HG03571 (cell line): Measurements from ENCODE around the gene TMEM63C.

ENCODE experiments used
- ATAC-seq: cut with Tn5 transposase; IDR thresholded peaks from one replicate; pipeline ENCODE4 v1.9.1; 2021; ENCODE audit not compliant: unreplicated experiment

Gene TMEM63C

GRCh38 chr14:77253333-77254190 is 72.0 kb downstream of the TMEM63C start:
- ATAC-seq = no peak

- ATAC-seq = no peak
Measured at GRCh38 chr14:77256694-77257093, 75.1 kb downstream of the TMEM63C start.

- no peak for ATAC-seq
Measured at GRCh38 chr14:77257700-77258099, 76.1 kb downstream of the TMEM63C start.

- no peak for ATAC-seq
Measured at GRCh38 chr14:77258566-77258965, 77.0 kb downstream of the TMEM63C start.

- no peak for ATAC-seq
Measured at GRCh38 chr14:77259025-77259715, 77.6 kb downstream of the TMEM63C start.

- no peak for ATAC-seq
Measured at GRCh38 chr14:77260199-77260598, 78.6 kb downstream of the TMEM63C start.

- no peak for ATAC-seq
Measured at GRCh38 chr14:77260631-77261030, 79.0 kb downstream of the TMEM63C start.

- no peak for ATAC-seq
Measured at GRCh38 chr14:77264466-77265186, 83.0 kb downstream of the TMEM63C start.

- ATAC-seq = no peak
Measured at GRCh38 chr14:77265187-77265515, 83.6 kb downstream of the TMEM63C start.

- no peak for ATAC-seq
Measured at GRCh38 chr14:77265561-77266335, 84.2 kb downstream of the TMEM63C start.

- ATAC-seq = no peak
Measured at GRCh38 chr14:77266336-77266735, 84.7 kb downstream of the TMEM63C start.

- ATAC-seq = no peak
Measured at GRCh38 chr14:77267937-77268699, 86.5 kb downstream of the TMEM63C start.

- no peak for ATAC-seq
Measured at GRCh38 chr14:77268989-77269600, 87.5 kb downstream of the TMEM63C start.

GRCh38 chr14:77270361-77271112 is 88.9 kb downstream of the TMEM63C start:
- ATAC-seq = no peak

GRCh38 chr14:77271113-77271710 is 89.6 kb downstream of the TMEM63C start, which contains the start of gene NGB:
TSS of gene NGB (minus strand) at chr14:77271206. CDS start at chr14:77270937, 269 bp downstream.
- ATAC-seq = no peak

- no peak for ATAC-seq
Measured at GRCh38 chr14:77272261-77272660, 90.7 kb downstream of the TMEM63C start.

GRCh38 chr14:77273796-77274195 is 92.2 kb downstream of the TMEM63C start:
- ATAC-seq = no peak

GRCh38 chr14:77275041-77275580 is 93.5 kb downstream of the TMEM63C start:
- ATAC-seq = no peak
